HPDE6-E6E7 (cell line): ENCODE data around the gene FOXN1.

Experiments
- DNase-seq: peaks from one replicate; pipeline ENCODE4 v3.0.0; 2011; ENCODE audit warnings: missing footprints; ENCODE audit errors: extremely low spot score

FOXN1 gene

DNA sequence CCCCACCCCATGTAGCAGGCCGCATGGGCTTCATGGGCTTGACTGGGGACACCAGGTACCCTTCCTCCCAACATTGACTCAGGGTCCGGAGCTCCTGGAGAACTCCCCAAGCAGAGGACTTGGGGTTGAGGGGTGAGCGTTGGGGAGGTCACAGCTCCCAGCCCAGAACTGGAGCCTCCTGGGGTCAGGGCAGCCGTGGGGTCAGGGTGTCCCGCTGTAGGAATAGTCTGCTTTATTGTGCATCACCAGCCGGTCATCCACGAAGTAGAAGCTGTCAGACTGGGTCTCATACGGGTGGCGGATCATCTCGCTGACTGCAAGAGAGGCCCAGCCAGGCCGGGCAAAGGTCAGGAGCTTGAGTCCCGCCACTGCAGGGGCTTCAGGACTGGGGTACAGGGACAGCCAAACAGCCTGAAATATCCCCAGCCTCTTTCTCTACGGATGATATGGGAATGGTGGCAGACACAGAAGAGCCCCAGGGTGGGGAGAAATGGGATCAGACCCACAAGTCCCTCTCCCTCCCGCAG, 41.0 kb downstream of the FOXN1 start:
- DNase-seq: no peak

- DNase-seq: peak; percentile 74
Observed at GRCh38 chr17:28547623-28548416, 41.7 kb downstream of the FOXN1 start.

DNA sequence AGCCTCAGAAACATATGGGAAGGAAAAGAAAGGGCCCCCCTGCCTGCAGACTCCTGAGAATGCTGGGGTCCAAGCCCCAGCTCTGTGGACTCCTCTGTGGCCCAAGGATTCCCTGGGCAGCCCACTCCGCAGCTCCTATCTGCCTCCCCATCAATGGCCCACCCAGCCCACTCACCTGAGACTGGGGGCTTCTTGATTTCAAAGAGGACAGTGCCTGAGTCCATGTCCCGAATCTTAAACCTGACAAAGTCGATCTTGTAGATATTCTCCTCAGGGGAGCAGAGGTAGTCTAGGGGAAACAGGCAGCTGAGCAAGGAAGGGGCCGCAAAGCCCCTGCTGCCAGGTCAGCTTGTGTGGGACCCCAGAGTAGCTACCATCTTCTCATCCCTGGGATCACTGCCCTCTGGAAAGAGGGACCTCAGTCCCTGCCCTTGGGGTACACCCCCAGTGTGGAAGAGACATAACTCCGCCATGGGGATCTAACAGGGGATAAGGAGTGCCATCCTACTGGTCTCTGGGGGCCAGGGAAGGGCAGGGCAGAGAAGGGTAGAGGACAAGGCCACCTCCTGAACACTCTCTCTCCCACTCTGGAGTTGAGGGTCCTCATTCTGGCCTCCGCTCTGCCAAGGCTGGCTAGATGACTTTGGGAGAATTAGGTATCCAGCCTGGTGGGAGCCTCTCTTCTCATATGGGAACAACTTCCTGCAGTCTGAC, 42.4 kb downstream of the FOXN1 start:
- no peak for DNase-seq

GRCh38 chr17:28549236-28550132, 43.3 kb downstream of the FOXN1 start:
- no peak for DNase-seq

GRCh38 chr17:28550858-28551257, 44.7 kb downstream of the FOXN1 start:
- no peak for DNase-seq

DNA sequence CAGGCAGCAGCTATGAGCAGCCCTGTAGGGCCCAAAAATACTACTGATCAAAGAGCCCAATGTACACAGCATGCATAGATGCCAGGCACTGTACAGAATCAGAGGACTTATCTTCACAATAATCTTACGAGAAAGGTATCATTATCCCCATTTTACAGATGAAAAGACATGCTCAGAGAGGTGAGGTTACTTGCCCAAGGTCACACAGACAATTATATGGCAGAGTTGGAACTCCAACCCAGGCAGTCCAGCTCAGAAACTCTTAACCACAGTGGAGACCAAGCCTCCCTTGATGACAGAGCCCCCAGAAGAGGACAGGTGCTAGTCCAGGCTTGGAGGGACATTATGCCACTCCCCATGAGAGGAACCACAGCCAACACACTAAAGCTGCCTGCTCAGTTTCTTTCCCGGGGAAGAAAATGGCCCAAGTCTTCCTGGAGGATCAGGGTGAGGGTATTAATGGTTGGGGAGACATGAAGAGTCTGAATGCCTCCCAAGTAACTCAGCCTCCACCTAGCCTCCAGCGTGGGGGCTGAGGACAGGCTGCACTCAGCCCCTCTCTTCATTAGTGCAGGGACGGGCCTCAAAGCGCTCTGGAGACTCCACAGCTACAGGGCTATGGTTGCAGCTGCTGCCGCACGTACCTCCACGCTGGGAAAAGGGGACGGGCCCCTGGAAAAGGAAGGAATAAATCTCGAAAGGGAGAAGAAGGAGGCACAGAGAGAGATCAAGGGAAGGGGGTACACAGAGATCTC, 45.5 kb downstream of the FOXN1 start:
- DNase-seq: peak; percentile 32

DNA sequence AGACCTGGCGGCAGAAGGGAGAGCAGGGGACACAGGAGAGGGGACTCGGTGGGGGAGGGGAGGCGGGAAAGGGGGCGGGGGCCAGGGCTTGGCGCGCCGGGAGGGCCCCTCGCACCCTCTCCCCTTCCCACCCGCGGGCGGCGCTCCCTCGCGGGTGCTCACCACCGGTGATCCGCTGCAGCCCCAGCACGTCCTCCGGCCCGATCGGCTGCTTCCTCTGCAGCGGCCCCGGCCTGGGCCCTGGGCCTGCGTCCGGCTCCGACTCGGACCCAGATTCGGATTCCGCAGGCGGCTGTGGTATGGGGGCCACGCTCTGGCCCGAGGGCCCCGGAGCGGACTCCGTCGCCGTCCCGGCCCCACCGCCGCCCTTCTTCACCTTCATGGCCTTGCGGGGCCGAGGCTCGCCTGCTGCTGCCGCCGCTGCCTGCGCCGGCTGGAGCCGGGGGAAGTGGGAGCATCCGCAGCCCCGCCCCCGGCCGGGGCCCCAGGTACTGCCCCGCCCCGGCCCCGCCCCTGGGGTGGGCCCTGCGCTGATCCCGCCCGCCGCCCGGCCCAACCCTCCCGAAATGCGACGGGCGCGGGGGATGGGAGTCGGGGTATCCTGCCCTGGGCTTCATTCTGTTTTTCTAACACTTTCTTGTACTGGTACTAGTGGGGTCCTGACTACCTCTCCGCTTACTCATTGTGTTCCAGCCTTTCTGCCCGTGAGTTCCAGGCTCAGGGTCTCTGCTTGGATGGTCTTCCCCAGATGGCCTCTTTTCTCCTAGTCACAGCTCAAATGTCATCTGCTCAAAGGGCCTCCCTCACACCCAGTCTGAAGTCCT, 46.2 kb downstream of the FOXN1 start, which contains the start of gene UNC119:
Gene UNC119, minus strand, starts transcription at position 449 of the 824 bp plus-strand sequence. Its CDS starts 67 bp downstream, at position 382.
- peak; percentile 84 for DNase-seq

DNA sequence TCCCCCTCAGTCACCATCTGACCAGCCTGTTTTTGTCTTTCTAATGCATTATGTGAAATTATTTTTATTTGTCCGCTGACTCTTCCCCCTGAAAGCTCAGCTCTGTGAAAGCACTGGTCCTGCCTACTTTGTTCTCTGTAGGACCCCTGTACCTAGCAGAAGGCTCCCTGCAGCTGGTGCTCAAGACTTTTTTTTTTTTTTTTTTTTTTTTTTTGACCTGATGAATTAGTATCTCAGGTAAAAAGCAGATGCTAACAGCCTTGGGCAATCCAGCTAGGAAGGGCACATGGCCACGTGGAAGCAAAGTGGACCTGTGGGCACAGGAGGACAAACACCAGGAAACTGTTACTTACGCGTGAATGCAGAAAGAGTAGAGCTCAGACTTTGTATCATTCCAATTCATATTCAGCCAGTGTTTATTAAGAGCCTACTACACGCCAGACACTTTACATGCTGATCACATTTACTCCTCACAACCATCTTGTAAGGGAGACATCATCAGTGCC, 46.9 kb downstream of the FOXN1 start:
- no peak for DNase-seq

- no peak for DNase-seq
Observed at GRCh38 chr17:28554565-28554964, 48.4 kb downstream of the FOXN1 start.

DNA sequence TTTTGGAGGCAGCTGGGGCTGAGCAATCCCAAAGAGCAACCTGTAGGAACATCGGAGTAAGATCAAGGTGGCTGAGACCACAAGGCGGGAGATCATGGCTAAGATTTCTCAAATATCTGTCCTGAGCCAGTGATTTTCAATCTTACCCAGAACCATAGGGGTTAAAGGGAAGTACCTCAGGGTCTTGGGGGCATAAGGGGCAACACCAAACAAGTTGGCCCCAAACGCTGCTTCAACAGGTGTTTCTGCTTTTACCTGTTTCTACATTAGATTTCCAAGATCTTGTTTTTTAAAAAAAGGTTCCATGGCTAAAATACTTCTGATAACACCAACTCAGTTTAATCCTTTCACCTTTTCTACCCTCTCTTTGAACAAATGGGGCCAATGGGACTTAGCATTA, 48.9 kb downstream of the FOXN1 start:
- no peak for DNase-seq

GRCh38 chr17:28563475-28563874, 57.3 kb downstream of the FOXN1 start:
- no peak for DNase-seq

GRCh38 chr17:28567604-28568003, 61.5 kb downstream of the FOXN1 start:
- DNase-seq: no peak

DNA sequence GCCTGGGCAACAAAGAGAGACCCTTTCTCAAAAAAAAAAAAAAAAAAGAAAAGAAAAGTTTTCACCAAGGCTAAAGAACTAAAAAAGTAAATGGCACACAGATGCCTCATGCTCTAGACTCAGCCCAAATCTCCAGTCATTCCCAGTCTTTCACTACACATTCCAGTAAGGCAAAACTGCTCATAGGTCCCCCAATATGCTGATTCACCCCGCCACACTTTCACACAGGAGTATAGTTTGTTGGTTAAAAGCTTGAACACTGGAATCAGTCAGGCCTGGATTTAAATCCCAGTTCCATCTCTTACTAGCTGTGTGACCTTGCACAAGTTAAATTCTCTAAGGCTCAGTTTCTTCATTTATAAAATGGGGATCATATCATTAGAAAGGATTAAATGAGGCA, 63.3 kb downstream of the FOXN1 start:
- no peak for DNase-seq

- DNase-seq: no peak
Observed at GRCh38 chr17:28570716-28571360, 64.7 kb downstream of the FOXN1 start.

DNA sequence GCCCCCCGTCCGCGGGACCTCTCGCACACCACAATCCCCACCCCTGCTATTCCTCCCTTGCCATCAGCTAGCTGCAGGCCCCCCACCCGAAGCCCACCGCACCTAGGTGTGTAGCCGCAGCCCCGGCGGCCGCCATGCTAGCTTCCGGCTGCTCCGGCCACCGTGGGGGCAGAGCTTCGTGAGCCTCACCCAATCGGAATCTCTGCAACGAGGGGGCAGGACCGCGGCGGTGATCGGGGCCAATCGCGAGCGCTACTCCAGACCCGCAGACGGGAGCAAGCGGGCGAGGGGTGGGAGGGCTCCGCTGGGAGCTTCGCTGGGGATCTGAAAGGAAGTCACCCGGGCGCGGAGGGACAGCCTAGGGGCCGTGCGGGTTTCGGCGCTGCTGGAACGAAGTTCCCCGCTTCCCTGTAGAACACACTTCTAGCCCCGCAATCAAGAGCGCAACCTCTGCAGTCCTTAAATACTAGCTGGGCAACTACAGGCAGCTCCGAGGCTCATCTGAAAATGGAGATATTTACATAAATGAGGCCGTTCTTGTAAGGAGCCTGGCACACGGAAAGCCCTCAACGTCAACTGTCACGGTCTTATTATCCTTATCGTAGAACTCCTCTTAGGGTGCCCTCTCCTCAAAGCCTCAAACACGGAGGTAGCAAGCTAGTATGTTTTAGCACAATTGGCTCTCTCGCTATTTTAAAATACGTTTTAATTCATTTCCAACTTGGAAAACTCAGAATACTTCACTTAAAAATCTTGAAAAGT, 65.4 kb downstream of the FOXN1 start, which contains the start of gene PIGS:
Gene PIGS, minus strand, starts transcription at position 164 of the 762 bp plus-strand sequence. Its CDS starts 28 bp downstream, at position 136.
- DNase-seq: peak; percentile 98

- no peak for DNase-seq
Observed at GRCh38 chr17:28572259-28573039, 66.3 kb downstream of the FOXN1 start.

- DNase-seq: no peak
Observed at GRCh38 chr17:28573040-28573380, 66.9 kb downstream of the FOXN1 start.

DNA sequence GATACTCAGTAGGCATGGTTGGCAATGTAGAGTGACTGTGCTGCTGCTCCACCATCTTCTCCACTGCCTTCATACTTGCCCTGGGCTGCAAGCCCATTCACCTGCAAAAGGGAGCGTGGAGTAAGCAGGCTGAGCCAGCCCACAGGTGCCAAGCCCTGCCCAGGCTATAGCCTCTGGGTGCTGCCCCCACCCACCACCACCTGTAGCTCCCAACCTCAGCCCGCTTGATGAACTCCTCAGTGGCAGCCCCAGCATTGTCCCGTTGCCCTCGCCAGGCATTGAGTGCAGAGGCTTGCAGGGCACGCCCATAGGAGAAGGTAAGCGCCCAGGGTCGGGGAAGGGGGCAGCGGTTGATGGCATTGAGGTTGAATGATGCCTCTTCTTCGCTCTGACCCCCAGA, 67.4 kb downstream of the FOXN1 start:
- no peak for DNase-seq
